ENCODE results near the gene FANCM.

DNA sequence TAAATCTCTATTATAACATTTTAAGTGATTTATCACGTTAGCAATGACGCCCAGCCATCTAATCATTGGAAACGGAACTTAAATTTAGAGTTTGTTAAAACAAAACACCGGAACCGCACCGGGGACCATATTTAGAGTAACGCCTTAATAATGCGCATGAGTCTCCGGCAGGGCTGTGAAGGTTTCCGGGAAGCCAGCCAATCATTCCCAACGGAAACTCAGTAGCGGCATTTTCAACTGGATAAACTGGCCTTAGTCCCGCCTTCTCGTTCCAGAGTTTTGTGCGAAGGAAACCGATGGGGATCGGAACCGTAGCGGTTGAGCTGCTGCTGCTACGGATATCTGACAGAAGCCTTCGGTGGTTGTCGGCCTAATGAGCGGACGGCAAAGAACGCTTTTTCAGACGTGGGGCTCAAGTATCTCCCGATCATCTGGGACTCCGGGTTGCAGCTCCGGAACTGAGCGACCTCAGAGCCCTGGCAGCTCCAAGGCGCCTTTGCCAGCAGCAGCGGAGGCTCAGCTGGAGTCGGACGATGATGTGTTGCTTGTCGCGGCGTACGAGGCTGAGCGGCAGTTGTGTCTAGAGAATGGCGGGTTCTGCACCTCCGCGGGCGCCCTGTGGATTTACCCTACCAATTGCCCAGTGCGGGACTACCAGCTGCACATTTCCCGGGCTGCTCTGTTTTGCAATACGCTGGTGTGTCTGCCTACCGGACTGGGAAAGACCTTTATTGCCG is at the start of gene FANCM:
- TF ChIP-seq POLR2AphosphoS5 (IDR thresholded peaks at IDR 0.05; ENCODE audit: borderline replicate concordance, low read depth, low read length) (peak; percentile 83), EZH2 (IDR thresholded peaks at IDR 0.05) (no peak), FOXP2 (optimal IDR thresholded peaks at IDR 0.05; ENCODE audit: control extremely low read depth, extremely low read length, insufficient read depth) (no peak)

Measured in SK-N-MC (cell line).